ENCODE data around the gene RORB.
A peak's percentile ranks its signal among the peaks of the same experiment; 100 is the strongest.

Gene RORB

DNA sequence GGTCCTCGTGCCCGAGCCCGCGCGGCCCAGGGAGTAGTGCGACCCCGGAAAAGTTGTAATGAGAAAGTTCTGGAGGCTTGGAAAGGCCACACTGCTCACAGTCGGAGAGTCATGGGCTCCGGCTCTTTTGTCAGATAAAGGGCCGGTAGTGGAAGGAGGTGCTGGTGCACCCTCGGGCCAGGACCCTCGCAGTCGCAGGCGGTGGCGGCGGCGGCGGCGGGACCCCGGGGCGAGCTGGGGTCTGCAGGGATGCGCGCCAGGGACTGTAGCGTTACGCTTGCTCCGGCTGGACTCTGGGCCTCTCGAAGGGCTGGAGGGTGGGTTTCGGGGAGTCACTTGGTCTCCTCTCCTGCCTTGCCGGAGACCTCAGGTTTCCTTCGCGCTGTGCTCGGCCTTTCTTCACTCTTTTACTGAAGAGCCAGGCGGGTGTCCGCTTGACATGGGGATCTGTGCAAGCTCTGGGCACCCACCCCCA, 1.5 kb downstream of the RORB start:
- Histone ChIP-seq H3K4me2 (ENCODE audit: low read length) (peak overlapping the region; percentile 98), H2BK5ac (ENCODE audit: low read depth, low read length, poor library complexity) (no peak overlapping the region), H3K27ac (ENCODE audit: low read depth, low read length) (no peak overlapping the region), H3K4ac (ENCODE audit: low read depth, low read length) (no peak overlapping the region), H3K9me3 (ENCODE audit: insufficient read depth, low read depth, low read length) (peaks cover 2% of the 10 kb centered on the region), H2BK12ac (ENCODE audit: low read length) (no peak overlapping the region), H3K14ac (ENCODE audit: low read length) (no peak overlapping the region), H3K79me2 (ENCODE audit: control insufficient read depth, insufficient read depth, low read length, poor library complexity) (no peaks in the 10 kb centered on the region), H3K18ac (ENCODE audit: low read length) (no peak overlapping the region), H3K27me3 (ENCODE audit: insufficient read depth, low read length) (peaks cover 40% of the 10 kb centered on the region), H3K23ac (ENCODE audit: low read length) (no peak overlapping the region), H3K36me3 (ENCODE audit: control insufficient read depth in 1 of 2, insufficient read depth in 2 of 2, low read length in 2 of 2) (no peaks in the 10 kb centered on the region), H4K8ac (ENCODE audit: low read depth, low read length) (no peak overlapping the region), H4K91ac (ENCODE audit: low read depth, low read length) (no peak overlapping the region), H3K4me3 (ENCODE audit: low read depth, low read length) (peak overlapping the region; percentile 4), H3K4me1 (ENCODE audit: control insufficient read depth in 1 of 2, insufficient read depth in 2 of 2, low read length in 2 of 2) (peaks cover 11 to 23% of the 10 kb centered on the region in 2 experiments), H2BK120ac (ENCODE audit: insufficient read depth, low read length, poor library complexity) (no peak overlapping the region), H3K9ac (ENCODE audit: low read length) (no peak overlapping the region), H2AFZ (ENCODE audit: insufficient read depth, low read length, poor library complexity) (no peak overlapping the region), H4K12ac (ENCODE audit: low read depth, low read length) (no peak overlapping the region), H3K79me1 (ENCODE audit: low read length) (no peaks in the 10 kb centered on the region), H2AK5ac (ENCODE audit: low read length) (no peak overlapping the region)
- no CpG with 5 or more reads among the region's 34 CpGs for WGBS (ENCODE audit: extremely low coverage, insufficient coverage, insufficient read length)
- DNase-seq, result no peak

DNA sequence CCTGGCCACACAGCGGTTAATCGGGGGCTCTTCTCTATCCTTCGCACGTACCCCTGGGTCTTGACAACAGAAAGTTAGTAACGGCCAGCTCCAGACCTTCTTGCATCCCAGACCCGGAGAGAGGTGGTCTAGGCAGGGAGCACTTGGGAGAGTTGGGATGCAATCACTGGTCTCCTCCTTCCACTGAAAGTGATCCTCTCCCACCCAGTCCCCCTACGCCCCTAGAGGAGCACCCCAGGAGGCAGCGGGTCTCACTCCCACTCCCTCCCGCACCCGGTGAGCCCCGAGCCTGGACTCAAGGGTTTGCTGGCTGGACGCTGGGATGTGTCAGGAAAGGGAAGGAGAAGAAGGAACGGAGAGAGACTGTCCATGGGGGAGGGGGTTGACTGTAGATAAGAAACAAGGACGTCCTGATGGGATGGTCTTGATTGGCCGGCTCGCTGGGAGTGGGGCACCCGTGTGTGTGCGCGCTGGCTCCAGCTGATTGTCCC, 2.0 kb downstream of the RORB start:
- Histone ChIP-seq H2AFZ (ENCODE audit: insufficient read depth, low read length, poor library complexity) (no peak overlapping the region), H3K27me3 (ENCODE audit: insufficient read depth, low read length) (peaks cover 40% of the 10 kb centered on the region), H3K79me2 (ENCODE audit: control insufficient read depth, insufficient read depth, low read length, poor library complexity) (no peaks in the 10 kb centered on the region), H2BK5ac (ENCODE audit: low read depth, low read length, poor library complexity) (no peak overlapping the region), H3K79me1 (ENCODE audit: low read length) (no peaks in the 10 kb centered on the region), H3K4ac (ENCODE audit: low read depth, low read length) (no peak overlapping the region), H3K4me1 (ENCODE audit: control insufficient read depth in 1 of 2, insufficient read depth in 2 of 2, low read length in 2 of 2) (peaks cover 11 to 23% of the 10 kb centered on the region in 2 experiments), H3K27ac (ENCODE audit: low read depth, low read length) (no peak overlapping the region), H4K8ac (ENCODE audit: low read depth, low read length) (no peak overlapping the region), H3K4me2 (ENCODE audit: low read length) (no peak overlapping the region), H3K23ac (ENCODE audit: low read length) (no peak overlapping the region), H3K9me3 (ENCODE audit: insufficient read depth, low read depth, low read length) (peaks cover 2% of the 10 kb centered on the region), H3K9ac (ENCODE audit: low read length) (no peak overlapping the region), H4K12ac (ENCODE audit: low read depth, low read length) (no peak overlapping the region), H2BK120ac (ENCODE audit: insufficient read depth, low read length, poor library complexity) (no peak overlapping the region), H3K36me3 (ENCODE audit: control insufficient read depth in 1 of 2, insufficient read depth in 2 of 2, low read length in 2 of 2) (no peaks in the 10 kb centered on the region), H3K4me3 (ENCODE audit: low read depth, low read length) (no peak overlapping the region), H2AK5ac (ENCODE audit: low read length) (no peak overlapping the region), H2BK12ac (ENCODE audit: low read length) (no peak overlapping the region), H3K14ac (ENCODE audit: low read length) (no peak overlapping the region), H4K91ac (ENCODE audit: low read depth, low read length) (no peak overlapping the region), H3K18ac (ENCODE audit: low read length) (no peak overlapping the region)
- DNase-seq, result no peak
- no CpG with 5 or more reads among the region's 19 CpGs for WGBS (ENCODE audit: extremely low coverage, insufficient coverage, insufficient read length)

DNA sequence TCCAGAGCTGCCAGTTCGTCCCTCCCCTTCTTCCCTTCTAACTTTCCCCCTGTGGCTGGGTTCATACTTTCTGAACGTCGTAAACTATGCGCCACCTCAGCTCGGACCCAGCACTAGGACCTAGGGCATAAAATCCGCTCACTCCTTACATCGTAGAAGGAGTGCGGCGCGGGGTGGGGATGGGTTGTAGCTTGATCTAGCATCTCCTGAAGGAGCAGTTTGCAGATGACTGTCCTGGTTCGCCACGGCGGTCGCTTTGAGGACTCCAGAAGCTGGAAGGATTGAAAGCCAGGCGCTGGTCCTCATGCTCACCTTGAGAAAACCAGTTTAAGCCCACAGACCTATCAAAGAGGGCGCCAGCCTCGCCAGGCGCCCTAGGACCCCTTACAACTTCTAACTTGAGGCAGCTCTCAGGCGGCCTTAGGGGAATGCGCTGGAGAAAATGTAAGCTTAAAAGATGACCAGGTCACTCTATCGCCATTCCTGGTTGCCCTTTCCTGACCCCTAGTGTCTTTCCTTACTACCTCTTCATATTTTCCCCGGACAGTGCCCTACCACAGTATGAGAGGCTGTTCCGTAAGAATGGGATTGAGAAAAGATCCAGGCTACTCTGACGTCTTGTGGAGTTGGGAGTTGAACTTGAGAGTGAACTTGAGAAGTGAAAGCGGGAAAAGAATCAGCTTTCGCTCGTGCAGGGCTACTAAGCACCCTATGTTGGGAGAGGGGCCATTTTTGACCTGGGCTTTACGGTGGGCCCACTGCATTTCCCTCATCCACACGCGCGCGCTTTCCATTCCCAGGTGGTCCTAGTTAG, 2.8 kb downstream of the RORB start:
- Histone ChIP-seq H3K18ac (ENCODE audit: low read length) (no peak overlapping the region), H4K12ac (ENCODE audit: low read depth, low read length) (no peak overlapping the region), H3K4me3 (ENCODE audit: low read depth, low read length) (no peak overlapping the region), H4K8ac (ENCODE audit: low read depth, low read length) (no peak overlapping the region), H3K36me3 (ENCODE audit: control insufficient read depth in 1 of 2, insufficient read depth in 2 of 2, low read length in 2 of 2) (no peaks in the 10 kb centered on the region), H3K9me3 (ENCODE audit: insufficient read depth, low read depth, low read length) (peaks cover 2% of the 10 kb centered on the region), H3K4me2 (ENCODE audit: low read length) (peak overlapping the region; percentile 26), H2BK5ac (ENCODE audit: low read depth, low read length, poor library complexity) (no peak overlapping the region), H3K79me2 (ENCODE audit: control insufficient read depth, insufficient read depth, low read length, poor library complexity) (no peaks in the 10 kb centered on the region), H2AK5ac (ENCODE audit: low read length) (no peak overlapping the region), H3K27ac (ENCODE audit: low read depth, low read length) (no peak overlapping the region), H3K4ac (ENCODE audit: low read depth, low read length) (no peak overlapping the region), H3K14ac (ENCODE audit: low read length) (no peak overlapping the region), H3K23ac (ENCODE audit: low read length) (no peak overlapping the region), H4K91ac (ENCODE audit: low read depth, low read length) (no peak overlapping the region), H2BK12ac (ENCODE audit: low read length) (no peak overlapping the region), H2AFZ (ENCODE audit: insufficient read depth, low read length, poor library complexity) (no peak overlapping the region), H3K4me1 (ENCODE audit: control insufficient read depth in 1 of 2, insufficient read depth in 2 of 2, low read length in 2 of 2) (peaks cover 11 to 23% of the 10 kb centered on the region in 2 experiments), H3K79me1 (ENCODE audit: low read length) (no peaks in the 10 kb centered on the region), H3K27me3 (ENCODE audit: insufficient read depth, low read length) (peaks cover 40% of the 10 kb centered on the region), H2BK120ac (ENCODE audit: insufficient read depth, low read length, poor library complexity) (no peak overlapping the region), H3K9ac (ENCODE audit: low read length) (no peak overlapping the region)
- DNase-seq, result no peak
- no CpG with 5 or more reads among the region's 32 CpGs for WGBS (ENCODE audit: extremely low coverage, insufficient coverage, insufficient read length)

DNA sequence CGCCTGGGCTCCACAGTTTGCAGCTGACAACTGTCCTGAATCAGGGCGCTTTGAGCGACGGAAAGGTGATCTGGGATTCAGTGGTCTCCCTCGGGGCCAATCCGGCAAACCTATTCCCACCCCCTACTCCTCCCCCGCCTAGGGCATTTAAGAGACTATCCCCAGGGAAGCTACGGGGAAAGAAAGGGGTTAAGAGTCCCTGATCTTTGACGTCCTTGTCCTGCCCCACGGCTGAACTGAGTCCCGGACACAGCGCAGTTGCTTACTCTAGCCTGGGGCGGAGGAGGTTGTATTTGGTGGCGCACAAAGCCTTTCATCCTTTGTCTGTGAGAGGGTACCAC, 3.4 kb downstream of the RORB start:
- Histone ChIP-seq H2AK5ac (ENCODE audit: low read length) (no peak overlapping the region), H3K36me3 (ENCODE audit: control insufficient read depth in 1 of 2, insufficient read depth in 2 of 2, low read length in 2 of 2) (no peaks in the 10 kb centered on the region), H2BK5ac (ENCODE audit: low read depth, low read length, poor library complexity) (no peak overlapping the region), H3K27me3 (ENCODE audit: insufficient read depth, low read length) (peaks cover 40% of the 10 kb centered on the region), H3K4me2 (ENCODE audit: low read length) (no peak overlapping the region), H3K9me3 (ENCODE audit: insufficient read depth, low read depth, low read length) (peaks cover 2% of the 10 kb centered on the region), H3K27ac (ENCODE audit: low read depth, low read length) (no peak overlapping the region), H4K8ac (ENCODE audit: low read depth, low read length) (no peak overlapping the region), H3K4ac (ENCODE audit: low read depth, low read length) (no peak overlapping the region), H3K4me1 (ENCODE audit: control insufficient read depth in 1 of 2, insufficient read depth in 2 of 2, low read length in 2 of 2) (peaks cover 11 to 23% of the 10 kb centered on the region in 2 experiments), H3K4me3 (ENCODE audit: low read depth, low read length) (no peak overlapping the region), H2AFZ (ENCODE audit: insufficient read depth, low read length, poor library complexity) (no peak overlapping the region), H4K91ac (ENCODE audit: low read depth, low read length) (no peak overlapping the region), H2BK120ac (ENCODE audit: insufficient read depth, low read length, poor library complexity) (no peak overlapping the region), H3K14ac (ENCODE audit: low read length) (no peak overlapping the region), H3K18ac (ENCODE audit: low read length) (no peak overlapping the region), H3K9ac (ENCODE audit: low read length) (no peak overlapping the region), H4K12ac (ENCODE audit: low read depth, low read length) (no peak overlapping the region), H3K79me2 (ENCODE audit: control insufficient read depth, insufficient read depth, low read length, poor library complexity) (no peaks in the 10 kb centered on the region), H3K23ac (ENCODE audit: low read length) (no peak overlapping the region), H2BK12ac (ENCODE audit: low read length) (no peak overlapping the region), H3K79me1 (ENCODE audit: low read length) (no peaks in the 10 kb centered on the region)
- DNase-seq, result no peak
- no CpG with 5 or more reads among the region's 14 CpGs for WGBS (ENCODE audit: extremely low coverage, insufficient coverage, insufficient read length)

Measured in trophoblast cell (in vitro differentiated cells and primary cell).